Measurements from ENCODE around the gene TNFSF9.
A peak's percentile ranks its signal among the peaks of the same experiment; 100 is the strongest.

TNFSF9 gene

DNA sequence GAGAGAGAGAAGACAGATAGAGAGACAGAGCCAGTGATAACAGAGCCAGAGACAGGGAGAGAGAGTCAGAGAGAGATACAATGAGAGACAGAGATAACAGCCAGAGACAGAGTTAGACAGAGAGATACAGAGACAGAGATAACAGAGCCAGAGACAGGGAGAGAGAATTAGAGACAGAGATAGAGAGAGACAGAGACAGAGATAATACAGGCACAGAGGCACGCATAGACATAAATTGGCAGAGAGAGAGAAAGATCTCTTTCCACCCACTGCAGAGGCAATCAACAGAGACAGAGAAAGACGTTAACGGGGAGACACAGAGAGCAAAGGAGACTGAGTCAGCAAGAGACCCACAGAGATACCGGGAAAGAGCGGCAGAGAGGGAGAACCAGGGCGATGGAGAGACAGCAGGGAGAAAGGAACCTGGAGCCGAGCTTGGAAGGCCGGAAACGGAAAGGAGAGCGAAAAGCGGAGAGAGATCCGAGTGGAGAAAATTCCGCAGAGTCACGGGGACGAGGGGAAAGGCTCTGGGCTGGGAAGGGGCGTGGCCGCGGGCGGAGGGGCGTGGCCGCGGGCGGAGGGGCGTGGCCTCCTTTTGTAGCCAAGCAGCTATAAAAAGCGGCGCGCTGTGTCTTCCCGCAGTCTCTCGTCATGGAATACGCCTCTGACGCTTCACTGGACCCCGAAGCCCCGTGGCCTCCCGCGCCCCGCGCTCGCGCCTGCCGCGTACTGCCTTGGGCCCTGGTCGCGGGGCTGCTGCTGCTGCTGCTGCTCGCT, at the start of gene TNFSF9:
TNFSF9 (plus strand) TSS at position 641 of the 777 bp plus-strand sequence; CDS start at position 652, 11 bp downstream.
- Histone ChIP-seq H3K27me3 (ENCODE audit: insufficient read depth, low read length) (peaks cover 67% of the 10 kb centered on the region), H3K36me3 (ENCODE audit: insufficient read depth, low read depth, low read length) (no peaks in the 10 kb centered on the region), H3K9me3 (ENCODE audit: insufficient read depth, low read depth, low read length) (no peaks in the 10 kb centered on the region), H3K4me1 (ENCODE audit: insufficient read depth, low read length) (no peaks in the 10 kb centered on the region; the same call in 1 of the 2 replicates), H3K9ac (ENCODE audit: low read depth, low read length) (peak within 1 kb of the TSS; percentile 64; the same call in 1 of the 2 replicates), H3K4me3 (ENCODE audit: low read length) (peak within 1 kb of the TSS; percentile 69), H3K27ac (ENCODE audit: low read length) (no peak within 1 kb of the TSS)

GRCh38 chr19:6481541-6482342, 49.1 kb upstream of the TNFSF9 start, which contains the start of gene DENND1C:
TSS of gene DENND1C (minus strand) at chr19:6481787. CDS start at chr19:6481695, 92 bp downstream.
- no peaks in the 10 kb centered on the region; the same call in 1 of the 2 replicates for H3K4me1 ChIP-seq (ENCODE audit: insufficient read depth, low read length)
- H3K27me3 ChIP-seq (ENCODE audit: insufficient read depth, low read length) = peaks cover 5% of the 10 kb centered on the region
- H3K9ac ChIP-seq (ENCODE audit: low read depth, low read length) = no peak within 1 kb of the TSS
- no peaks in the 10 kb centered on the region for H3K9me3 ChIP-seq (ENCODE audit: insufficient read depth, low read depth, low read length)
- H3K36me3 ChIP-seq (ENCODE audit: insufficient read depth, low read depth, low read length) = no peaks in the 10 kb centered on the region
- H3K4me3 ChIP-seq (ENCODE audit: low read length) = no peak within 1 kb of the TSS
- H3K27ac ChIP-seq (ENCODE audit: low read length) = no peak within 1 kb of the TSS

DNA sequence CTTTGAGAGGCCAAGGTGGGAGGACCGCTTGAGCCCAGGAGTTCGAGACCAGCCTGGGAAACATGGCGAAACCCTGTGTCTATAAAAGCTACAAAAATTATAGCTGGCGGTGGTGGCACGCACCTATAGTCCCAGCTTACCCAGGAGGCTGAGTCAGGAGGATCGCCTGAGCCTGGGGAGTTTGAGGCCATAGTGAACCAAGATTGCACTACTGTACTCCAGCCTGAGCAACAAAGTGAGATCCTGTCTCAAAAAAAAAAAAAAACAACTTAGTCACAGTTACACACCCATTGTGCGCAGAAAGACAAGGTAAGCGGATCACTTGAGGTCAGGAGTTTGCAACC, 48.5 kb upstream of the TNFSF9 start:
- no peak overlapping the region for H3K9ac ChIP-seq (ENCODE audit: low read depth, low read length)
- no peak overlapping the region for H3K4me3 ChIP-seq (ENCODE audit: low read length)
- H3K36me3 ChIP-seq (ENCODE audit: insufficient read depth, low read depth, low read length) = no peaks in the 10 kb centered on the region
- H3K27me3 ChIP-seq (ENCODE audit: insufficient read depth, low read length) = no peaks in the 10 kb centered on the region; the same call in 1 of the 2 replicates
- H3K9me3 ChIP-seq (ENCODE audit: insufficient read depth, low read depth, low read length) = no peaks in the 10 kb centered on the region
- H3K4me1 ChIP-seq (ENCODE audit: insufficient read depth, low read length) = no peaks in the 10 kb centered on the region; the same call in 1 of the 2 replicates
- H3K27ac ChIP-seq (ENCODE audit: low read length) = no peak overlapping the region

DNA sequence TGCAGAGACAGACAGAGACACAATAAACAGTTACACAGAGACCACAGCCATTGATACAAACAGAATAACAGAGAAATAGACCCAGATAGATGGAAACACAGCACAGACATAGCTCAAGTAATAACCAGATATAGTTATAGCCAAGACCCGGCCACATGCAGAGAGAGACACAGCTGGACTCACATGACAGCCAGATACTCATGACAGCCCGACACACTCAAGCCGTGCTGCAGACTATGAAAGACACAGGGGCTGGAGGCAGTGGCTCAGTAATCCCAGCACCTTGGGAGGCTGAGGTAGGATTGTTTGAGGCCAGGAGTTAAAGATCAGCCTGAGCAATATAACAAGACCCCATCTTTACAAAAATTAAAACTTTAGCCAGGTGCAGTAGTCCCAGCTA, 47.6 kb upstream of the TNFSF9 start:
- Histone ChIP-seq H3K36me3 (ENCODE audit: insufficient read depth, low read depth, low read length) (no peaks in the 10 kb centered on the region), H3K4me3 (ENCODE audit: low read length) (no peak overlapping the region)

DNA sequence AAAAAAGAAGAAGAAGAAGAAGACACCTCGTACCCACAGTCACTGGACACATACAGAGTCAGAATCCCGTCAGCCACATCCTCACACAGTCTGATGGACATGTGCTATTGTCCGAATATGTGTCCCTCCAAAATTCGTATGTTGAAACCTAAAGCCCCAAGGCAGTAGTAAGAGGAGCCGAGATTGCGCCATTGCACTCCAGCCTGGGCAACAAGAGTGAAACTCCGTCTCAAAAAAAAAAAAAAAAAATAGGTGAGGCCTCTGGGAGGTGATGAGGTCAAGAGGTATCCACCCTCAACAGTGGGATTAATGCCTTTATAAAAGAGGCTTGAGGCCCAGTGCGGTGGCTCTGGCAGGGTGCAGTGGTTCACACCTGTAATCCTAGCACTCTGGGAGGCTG, 46.6 kb upstream of the TNFSF9 start:
- H3K27me3 ChIP-seq (ENCODE audit: insufficient read depth, low read length) = no peaks in the 10 kb centered on the region
- H3K9ac ChIP-seq (ENCODE audit: low read depth, low read length) = no peak overlapping the region
- no peak overlapping the region for H3K4me3 ChIP-seq (ENCODE audit: low read length)
- H3K9me3 ChIP-seq (ENCODE audit: insufficient read depth, low read depth, low read length) = no peaks in the 10 kb centered on the region
- no peak overlapping the region for H3K27ac ChIP-seq (ENCODE audit: low read length)
- no peaks in the 10 kb centered on the region; the same call in 1 of the 2 replicates for H3K4me1 ChIP-seq (ENCODE audit: insufficient read depth, low read length)
- no peaks in the 10 kb centered on the region for H3K36me3 ChIP-seq (ENCODE audit: insufficient read depth, low read depth, low read length)

More for the DNA sequence above, 47.6 kb upstream of the TNFSF9 start:
- Histone ChIP-seq H3K27me3 (ENCODE audit: insufficient read depth, low read length) (no peaks in the 10 kb centered on the region), H3K9ac (ENCODE audit: low read depth, low read length) (no peak overlapping the region), H3K4me1 (ENCODE audit: insufficient read depth, low read length) (no peaks in the 10 kb centered on the region; the same call in 1 of the 2 replicates), H3K9me3 (ENCODE audit: insufficient read depth, low read depth, low read length) (no peaks in the 10 kb centered on the region), H3K27ac (ENCODE audit: low read length) (no peak overlapping the region)

GRCh38 chr19:6484831-6485230, 46.0 kb upstream of the TNFSF9 start:
- Histone ChIP-seq H3K27ac (ENCODE audit: low read length) (no peak overlapping the region), H3K36me3 (ENCODE audit: insufficient read depth, low read depth, low read length) (no peaks in the 10 kb centered on the region), H3K4me1 (ENCODE audit: insufficient read depth, low read length) (no peaks in the 10 kb centered on the region; the same call in 1 of the 2 replicates), H3K9ac (ENCODE audit: low read depth, low read length) (no peak overlapping the region), H3K4me3 (ENCODE audit: low read length) (no peak overlapping the region), H3K9me3 (ENCODE audit: insufficient read depth, low read depth, low read length) (no peaks in the 10 kb centered on the region), H3K27me3 (ENCODE audit: insufficient read depth, low read length) (0 out of 2 replicates have a peak, but pooled peaks cover 2% of the 10 kb centered on the region)

DNA sequence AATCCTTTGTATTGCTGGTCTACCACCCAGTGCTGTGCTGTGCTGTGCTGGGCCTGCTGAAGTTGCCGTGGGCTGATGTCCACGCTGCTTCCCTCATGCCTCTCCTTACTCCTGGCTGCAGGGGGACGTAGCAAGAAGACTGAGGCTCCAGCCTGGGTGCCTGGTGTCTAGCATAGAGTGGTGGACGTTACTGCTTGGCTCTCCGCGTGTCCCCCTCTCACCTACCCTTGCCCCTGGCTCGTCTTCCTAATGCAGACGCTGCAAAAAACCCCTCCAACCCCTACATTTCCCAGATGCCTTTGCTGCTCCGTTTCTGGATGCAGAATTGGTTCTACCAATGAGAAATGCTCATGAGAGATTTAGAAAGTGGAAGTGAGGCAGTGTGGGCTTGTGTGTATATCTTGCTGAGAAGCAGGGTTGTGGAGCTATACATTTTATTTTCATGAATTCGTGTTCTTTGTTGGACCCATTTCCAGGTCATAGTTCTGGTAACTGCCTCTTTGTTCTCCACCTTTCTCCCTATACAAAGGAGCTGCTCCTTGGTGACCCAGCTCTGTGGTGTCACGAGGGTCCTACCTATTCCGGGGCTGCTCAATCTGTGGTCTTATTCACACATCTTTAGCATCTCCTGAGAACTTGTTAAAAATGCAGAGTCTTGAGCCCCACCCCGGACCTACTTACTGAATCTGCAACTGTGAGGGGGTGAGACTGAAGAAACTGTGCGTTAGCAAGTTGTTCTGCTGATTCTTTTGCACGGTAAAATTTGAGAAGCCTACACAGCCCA, 41.4 kb upstream of the TNFSF9 start:
- H3K9me3 ChIP-seq (ENCODE audit: insufficient read depth, low read depth, low read length) = no peaks in the 10 kb centered on the region
- H3K4me3 ChIP-seq (ENCODE audit: low read length) = no peak overlapping the region
- H3K27me3 ChIP-seq (ENCODE audit: insufficient read depth, low read length) = 0 out of 2 replicates have a peak, but pooled peaks cover 4% of the 10 kb centered on the region
- no peak overlapping the region for H3K9ac ChIP-seq (ENCODE audit: low read depth, low read length)
- H3K36me3 ChIP-seq (ENCODE audit: insufficient read depth, low read depth, low read length) = no peaks in the 10 kb centered on the region
- no peaks in the 10 kb centered on the region for H3K4me1 ChIP-seq (ENCODE audit: insufficient read depth, low read length)
- no peak overlapping the region for H3K27ac ChIP-seq (ENCODE audit: low read length)

- no peak overlapping the region for H3K27ac ChIP-seq (ENCODE audit: low read length)
- no peak overlapping the region for H3K9ac ChIP-seq (ENCODE audit: low read depth, low read length)
- H3K4me3 ChIP-seq (ENCODE audit: low read length) = no peak overlapping the region
- H3K9me3 ChIP-seq (ENCODE audit: insufficient read depth, low read depth, low read length) = no peaks in the 10 kb centered on the region
- 0 out of 2 replicates have a peak, but pooled peaks cover 4% of the 10 kb centered on the region for H3K27me3 ChIP-seq (ENCODE audit: insufficient read depth, low read length)
- no peaks in the 10 kb centered on the region for H3K4me1 ChIP-seq (ENCODE audit: insufficient read depth, low read length)
- no peaks in the 10 kb centered on the region for H3K36me3 ChIP-seq (ENCODE audit: insufficient read depth, low read depth, low read length)
Measured at GRCh38 chr19:6490134-6490533, 40.7 kb upstream of the TNFSF9 start.

GRCh38 chr19:6491802-6492592, 38.8 kb upstream of the TNFSF9 start:
- Histone ChIP-seq H3K9me3 (ENCODE audit: insufficient read depth, low read depth, low read length) (no peaks in the 10 kb centered on the region), H3K27me3 (ENCODE audit: insufficient read depth, low read length) (0 out of 2 replicates have a peak, but pooled peaks cover 4% of the 10 kb centered on the region), H3K36me3 (ENCODE audit: insufficient read depth, low read depth, low read length) (no peaks in the 10 kb centered on the region), H3K27ac (ENCODE audit: low read length) (no peak overlapping the region), H3K4me3 (ENCODE audit: low read length) (no peak overlapping the region), H3K9ac (ENCODE audit: low read depth, low read length) (no peak overlapping the region), H3K4me1 (ENCODE audit: insufficient read depth, low read length) (no peaks in the 10 kb centered on the region)

DNA sequence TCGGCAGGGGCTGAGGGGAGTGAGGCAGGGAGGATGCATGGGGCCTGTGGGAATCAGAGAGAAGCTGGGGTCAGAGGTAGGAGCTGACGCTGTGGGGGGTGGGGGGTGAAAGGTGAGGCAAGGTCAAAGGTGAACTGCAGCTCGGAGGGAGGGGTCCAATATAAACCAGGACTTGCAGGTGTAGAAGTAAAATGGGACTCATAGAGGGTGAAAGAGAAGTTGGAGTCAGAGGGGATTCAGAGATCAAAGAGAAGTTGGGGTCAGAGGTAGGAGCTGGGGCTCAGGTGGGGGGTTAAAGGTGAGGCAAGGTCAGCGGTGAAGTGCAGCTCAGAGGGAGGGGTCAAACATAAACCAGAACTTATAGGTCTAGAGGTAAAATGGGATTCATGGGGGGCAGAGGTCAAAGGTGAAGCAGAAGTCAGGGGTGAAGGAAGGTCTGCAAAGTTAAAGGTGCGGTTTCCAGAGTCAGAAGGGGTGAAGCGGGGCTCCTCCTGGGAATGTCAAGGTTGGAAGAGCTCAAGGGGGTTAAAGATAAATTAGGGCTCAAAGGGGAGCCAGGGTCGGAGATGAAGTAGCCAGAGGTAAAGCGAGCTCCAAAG, 36.3 kb upstream of the TNFSF9 start:
- H3K9ac ChIP-seq (ENCODE audit: low read depth, low read length) = no peak overlapping the region
- no peaks in the 10 kb centered on the region for H3K9me3 ChIP-seq (ENCODE audit: insufficient read depth, low read depth, low read length)
- no peaks in the 10 kb centered on the region for H3K36me3 ChIP-seq (ENCODE audit: insufficient read depth, low read depth, low read length)
- H3K4me1 ChIP-seq (ENCODE audit: insufficient read depth, low read length) = no peaks in the 10 kb centered on the region
- H3K27ac ChIP-seq (ENCODE audit: low read length) = no peak overlapping the region
- H3K4me3 ChIP-seq (ENCODE audit: low read length) = no peak overlapping the region
- 0 out of 2 replicates have a peak, but pooled peaks cover 4% of the 10 kb centered on the region for H3K27me3 ChIP-seq (ENCODE audit: insufficient read depth, low read length)
